Common myeloid progenitor, CD34-positive (primary cell): ENCODE data around the gene CERKL.

Source experiments
- CTCF ChIA-PET: fragments of 350-600 bp; sonication (Branson Sonifier 250); formaldehyde crosslinking; loops from one replicate; lab custom pipeline; 2021; ENCODE audit warnings: antibody characterized with exemption; lab: Charles Lee
- POLR2A ChIA-PET: fragments of 350-600 bp; sonication (Branson Sonifier 250); formaldehyde crosslinking; loops from one replicate; lab custom pipeline; 2021; ENCODE audit warnings: antibody characterized with exemption; lab: Charles Lee
- DNase-seq, 3 donors: peaks; one replicate each; pipeline versions ENCODE4 v3.0.0 to v3.0.0-alpha.2; 2013
- H3K27ac ChIP-seq, 2 experiments: 1 replicate in 1 of 2; 2 replicates in 1 of 2; pipeline ENCODE4 v1.7.0; 2013; ENCODE audit warnings: inconsistent platforms in 2 of 2, low read length in 2 of 2, mild to moderate bottlenecking in 2 of 2, low read depth in 1 of 2, moderate library complexity in 1 of 2; ENCODE audit not compliant: severe bottlenecking in 2 of 2, insufficient read depth in 1 of 2, poor library complexity in 1 of 2
- H3K27me3 ChIP-seq, 5 experiments: replicated peaks in 2 of 5; 1 replicate in 3 of 5; 2 replicates in 2 of 5; pipeline versions ENCODE4 v1.6.1 to v1.7.0; 2013; ENCODE audit warnings: low read length in 4 of 5, mild to moderate bottlenecking in 2 of 5, moderate library complexity in 2 of 5, inconsistent platforms in 1 of 5; ENCODE audit not compliant: insufficient read depth in 5 of 5, control insufficient read depth in 4 of 5
- H3K36me3 ChIP-seq, 4 experiments: 1 replicate in 2 of 4; 2 replicates in 2 of 4; pipeline versions ENCODE4 v1.6.1 to v1.7.0; 2013; ENCODE audit warnings: low read length in 3 of 4, control low read depth in 1 of 4, mild to moderate bottlenecking in 1 of 4; ENCODE audit not compliant: control insufficient read depth in 4 of 4, insufficient read depth in 4 of 4
- H3K4me1 ChIP-seq, 4 experiments: 1 replicate in 3 of 4; 2 replicates in 1 of 4; pipeline versions ENCODE4 v1.6.1 to v1.7.1; 2013; ENCODE audit warnings: low read length in 3 of 4, mild to moderate bottlenecking in 3 of 4, control low read depth in 1 of 4, inconsistent platforms in 1 of 4, moderate library complexity in 1 of 4; ENCODE audit not compliant: control insufficient read depth in 4 of 4, insufficient read depth in 4 of 4; ENCODE audit errors: control extremely low read depth in 1 of 4
- H3K4me3 ChIP-seq, 7 experiments: 1 replicate in 4 of 7; 2 replicates in 3 of 7; pipeline versions ENCODE4 v1.5.1 to v1.7.0; 2013; ENCODE audit warnings: mild to moderate bottlenecking in 7 of 7, low read length in 6 of 7, moderate library complexity in 6 of 7, inconsistent platforms in 2 of 7, low read depth in 2 of 7, control low read depth in 1 of 7; ENCODE audit not compliant: insufficient read depth in 4 of 7, control insufficient read depth in 1 of 7; ENCODE audit errors: extremely low read depth in 1 of 7
- H3K9me3 ChIP-seq, 5 experiments: 1 replicate in 4 of 5; 2 replicates in 1 of 5; pipeline versions ENCODE4 v1.6.1 to v1.7.1; 2013; ENCODE audit warnings: low read length in 4 of 5, mild to moderate bottlenecking in 2 of 5, inconsistent platforms in 1 of 5, low read depth in 1 of 5, moderate library complexity in 1 of 5; ENCODE audit not compliant: control insufficient read depth in 4 of 5, insufficient read depth in 2 of 5; ENCODE audit errors: control extremely low read depth in 1 of 5
- WGBS: methylation state at CpG from one replicate; pipeline ENCODE4 v1.1.5; 2013; ENCODE audit not compliant: insufficient coverage; 5-methylcytosine and 5-hydroxymethylcytosine counted together

The CERKL gene

DNA sequence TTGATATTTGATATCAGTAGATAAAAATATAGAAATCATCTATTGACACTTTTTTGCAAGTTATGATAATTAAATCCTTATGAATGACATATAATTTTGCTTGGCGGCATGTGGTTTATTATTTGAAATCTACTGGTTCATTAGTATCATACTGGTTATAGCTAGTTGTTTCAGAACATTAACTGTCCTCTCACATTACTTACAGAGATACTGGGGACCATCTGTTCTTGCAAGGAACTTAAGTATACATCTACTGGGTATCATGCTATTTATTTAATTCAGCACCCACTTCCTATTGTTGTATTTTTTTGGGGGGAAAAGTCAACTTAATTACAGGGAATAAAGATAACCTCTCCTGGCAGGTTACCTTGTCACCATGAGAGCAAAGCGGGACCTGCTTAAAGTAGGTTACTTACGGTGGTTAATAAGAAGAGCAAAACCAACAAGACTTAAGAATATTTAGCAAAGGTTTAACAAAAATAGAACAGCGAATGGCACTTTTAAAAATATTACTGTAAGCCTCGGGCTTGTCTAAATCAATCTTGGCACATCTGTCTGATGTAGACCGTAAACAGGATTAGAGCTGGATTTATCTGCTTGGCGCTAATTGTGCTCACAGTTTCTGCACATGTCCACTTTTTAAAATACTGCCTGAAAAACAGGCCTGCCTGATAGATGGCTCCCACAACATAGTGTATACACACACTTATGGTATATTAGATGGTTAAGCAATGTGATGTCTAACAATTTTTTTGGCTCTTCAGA lies 41.8 kb downstream of the CERKL start:
- Histone ChIP-seq H3K27ac (no peak overlapping the region), H3K36me3 (no peaks in the 10 kb centered on the region), H3K4me3 (no peak overlapping the region), H3K27me3 (no peaks in the 10 kb centered on the region), H3K9me3 (no peaks in the 10 kb centered on the region), H3K4me1 (no peaks in the 10 kb centered on the region)
- no peak for DNase-seq
- ChIA-PET POLR2A (no interaction called here), CTCF (interaction anchor here (0.7 kb wide), 1 partner anchor 884 kb away, joined by 3 read pairs; no protein-coding TSS in a partner anchor)
- WGBS = 95% methylated on average over 6 of the region's 7 CpGs

DNA sequence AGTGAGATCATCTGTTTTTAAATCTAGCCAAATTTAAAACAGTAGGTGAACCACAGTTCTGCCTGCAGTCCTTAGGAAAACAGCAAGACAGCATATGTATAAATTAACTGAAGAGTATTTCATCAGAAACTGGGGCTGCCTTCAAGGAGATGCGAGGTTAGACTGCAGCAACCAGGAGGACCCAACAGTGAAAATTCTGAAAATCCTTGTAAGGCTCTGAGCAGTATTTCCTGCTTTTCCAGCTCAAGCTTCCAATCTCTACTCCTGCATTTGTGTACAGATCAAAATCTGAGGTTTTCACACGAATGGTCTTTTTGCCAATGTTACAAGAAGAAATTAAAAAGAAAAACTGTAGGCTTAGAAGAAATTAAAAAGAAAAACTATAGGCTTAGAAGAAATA lies 43.7 kb downstream of the CERKL start:
- H3K36me3 ChIP-seq = no peaks in the 10 kb centered on the region
- CTCF ChIA-PET = no interaction called here
- no peak for DNase-seq
- 100% methylated on average over 1 of the region's 2 CpGs for WGBS
- no peaks in the 10 kb centered on the region for H3K9me3 ChIP-seq
- H3K27ac ChIP-seq = no peak overlapping the region
- peaks cover 0 to 4% (median 3%) of the 10 kb centered on the region in 4 experiments for H3K4me1 ChIP-seq
- H3K27me3 ChIP-seq = no peaks in the 10 kb centered on the region
- POLR2A ChIA-PET = no interaction called here
- H3K4me3 ChIP-seq = no peak overlapping the region

DNA sequence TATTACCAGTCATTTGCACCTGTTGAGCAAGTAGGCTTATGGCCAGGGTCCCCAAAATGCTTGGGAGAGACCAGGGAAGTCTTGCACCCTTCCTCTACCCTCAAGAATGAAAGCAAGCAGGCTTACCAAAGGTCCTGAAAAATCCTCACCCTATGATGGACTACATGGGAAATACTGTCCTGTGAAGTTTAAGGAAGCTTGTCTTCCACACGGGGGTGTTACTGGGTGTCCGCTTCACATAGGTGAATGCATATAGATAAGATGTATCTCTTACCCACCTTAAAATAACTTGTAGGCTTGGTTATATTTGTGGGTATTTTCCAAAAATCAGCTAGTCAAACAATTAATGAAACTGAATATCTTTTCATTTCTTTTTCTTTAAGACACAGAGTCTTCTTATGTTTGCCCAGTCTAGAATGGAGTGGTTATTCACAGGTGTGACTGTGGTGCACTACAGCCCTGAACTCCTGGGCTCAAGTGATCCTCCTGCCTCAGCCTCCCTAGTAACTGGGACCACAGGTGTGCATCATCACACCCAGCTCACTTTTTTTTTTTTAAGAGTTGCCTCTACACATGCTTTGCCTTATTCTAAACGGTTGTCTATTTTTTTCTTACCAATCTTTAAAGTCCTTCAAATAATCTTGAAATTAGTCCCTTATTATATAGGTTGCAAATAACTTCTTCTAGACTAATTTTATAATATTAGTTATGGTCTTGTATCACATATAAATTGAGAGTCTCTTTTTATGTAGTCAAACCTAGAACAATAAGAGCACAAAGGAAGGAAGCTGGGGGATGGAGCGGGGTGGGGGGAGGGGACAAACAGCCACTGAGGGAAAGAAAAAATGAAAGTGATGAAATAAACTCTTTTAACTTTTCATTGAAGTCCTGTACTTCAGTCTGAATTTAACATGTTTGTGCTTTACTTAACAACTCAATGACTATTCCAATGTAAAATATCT lies 49.0 kb downstream of the CERKL start:
- no CpG with 5 or more reads among the region's 4 CpGs for WGBS
- Histone ChIP-seq H3K9me3 (peaks cover 0 to 5% (median 2%) of the 10 kb centered on the region in 5 experiments), H3K27me3 (no peaks in the 10 kb centered on the region), H3K36me3 (no peaks in the 10 kb centered on the region), H3K27ac (no peak overlapping the region), H3K4me1 (peaks cover 6 to 9% (median 8%) of the 10 kb centered on the region in 4 experiments), H3K4me3 (peak overlapping the region in 1 of 7 experiments; percentile 5)
- DNase-seq = peak in 1 of 3 donors; percentile 5
- ChIA-PET CTCF (no interaction called here), POLR2A (no interaction called here)

DNA sequence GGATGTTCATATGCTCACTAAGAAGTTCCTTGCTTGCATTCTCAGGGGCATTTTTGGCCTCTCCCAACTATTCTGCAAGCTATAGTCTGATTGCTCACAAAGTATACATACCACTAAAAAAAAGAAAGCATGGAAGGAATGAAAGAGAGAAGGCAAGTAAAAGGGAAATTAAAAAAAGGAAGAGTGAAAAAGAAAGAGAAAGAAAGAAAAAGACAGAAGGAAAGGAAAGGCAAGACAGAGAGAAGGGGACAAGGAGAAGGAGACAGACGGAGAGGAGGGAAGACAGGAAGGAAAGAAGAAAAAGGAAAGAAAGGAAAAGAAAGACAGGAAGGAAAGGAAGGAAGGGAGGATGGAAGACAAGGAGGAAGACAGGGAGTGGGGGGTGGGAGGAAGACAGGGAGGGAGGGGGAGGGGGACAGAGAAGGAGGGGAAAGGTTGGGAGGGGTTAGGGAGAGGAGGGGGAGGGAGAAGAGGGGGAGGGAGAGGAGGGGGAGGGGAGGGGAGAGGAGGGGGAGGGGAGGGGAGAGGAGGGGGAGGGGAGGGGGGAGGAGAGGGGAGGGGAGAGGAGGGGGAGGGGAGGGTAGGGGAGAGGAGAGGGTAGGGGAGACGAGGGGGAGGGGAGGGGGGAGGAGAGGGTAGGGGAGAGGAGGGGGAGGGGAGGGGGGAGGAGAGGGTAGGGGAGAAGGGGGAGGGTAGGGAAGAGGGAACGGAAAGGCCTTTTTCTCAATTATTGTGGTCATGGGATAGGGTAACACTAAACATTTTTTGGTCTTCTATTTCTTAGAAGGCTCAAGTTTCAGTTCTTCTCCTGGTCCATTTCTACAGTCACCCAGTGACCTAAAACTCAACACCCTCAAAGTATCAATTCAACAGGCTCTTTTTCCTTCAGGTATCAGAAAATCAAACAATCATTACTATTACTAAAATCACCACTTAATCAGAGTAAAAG lies 50.7 kb downstream of the CERKL start:
- Histone ChIP-seq H3K27ac (no peak overlapping the region), H3K27me3 (no peaks in the 10 kb centered on the region), H3K36me3 (no peaks in the 10 kb centered on the region), H3K9me3 (peaks cover 0 to 5% (median 2%) of the 10 kb centered on the region in 5 experiments), H3K4me1 (peaks cover 6 to 9% (median 8%) of the 10 kb centered on the region in 4 experiments), H3K4me3 (no peak overlapping the region)
- WGBS = 100% methylated on average over 1 of the region's 3 CpGs
- ChIA-PET CTCF (no interaction called here), POLR2A (no interaction called here)
- DNase-seq = no peak

DNA sequence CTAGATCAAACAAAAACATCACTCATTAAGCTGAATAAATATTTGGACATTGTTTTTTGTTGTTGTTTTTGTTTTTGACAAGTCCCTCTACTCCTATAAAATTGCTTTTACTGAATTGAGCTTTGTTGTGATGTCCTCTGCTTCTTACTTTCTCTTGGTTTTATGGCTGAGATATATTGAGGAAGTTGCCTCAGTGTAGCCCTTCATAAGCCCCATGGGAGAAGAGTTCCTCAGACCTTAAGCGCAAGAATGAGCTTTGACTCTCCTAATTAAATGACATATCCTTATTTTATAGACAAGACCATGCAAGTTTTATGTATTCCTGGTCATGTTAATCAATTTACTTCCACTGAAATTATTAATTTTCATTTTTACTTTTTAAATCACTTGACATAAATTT lies 54.9 kb downstream of the CERKL start:
- ChIA-PET CTCF (no interaction called here), POLR2A (no interaction called here)
- Histone ChIP-seq H3K9me3 (peaks cover 0 to 5% (median 2%) of the 10 kb centered on the region in 5 experiments), H3K27ac (no peak overlapping the region), H3K4me1 (no peaks in the 10 kb centered on the region), H3K27me3 (no peaks in the 10 kb centered on the region), H3K4me3 (no peak overlapping the region), H3K36me3 (no peaks in the 10 kb centered on the region)
- WGBS = no CpG with 5 or more reads among the region's 1 CpG
- DNase-seq = no peak

DNA sequence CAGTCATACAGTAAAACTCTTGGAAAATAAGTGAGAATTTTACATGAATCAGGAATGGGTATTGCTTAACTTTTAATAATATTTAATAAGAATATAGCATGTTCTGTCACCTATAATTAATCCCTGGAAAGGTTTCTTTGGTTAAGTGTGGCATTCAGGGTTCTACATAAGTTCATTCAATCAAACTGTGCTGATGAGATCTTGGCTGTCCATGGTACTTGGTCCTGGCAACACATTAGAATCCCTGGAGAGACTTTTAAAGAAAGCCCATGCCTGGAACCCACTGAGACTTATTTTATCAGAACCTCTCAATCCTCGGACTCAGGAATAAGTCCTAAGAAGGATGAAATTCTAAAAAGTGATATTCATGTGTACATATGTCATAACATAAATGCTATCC lies 60.3 kb downstream of the CERKL start:
- ChIA-PET CTCF (no interaction called here), POLR2A (no interaction called here)
- DNase-seq = no peak
- no peak overlapping the region for H3K27ac ChIP-seq
- H3K27me3 ChIP-seq = no peaks in the 10 kb centered on the region
- no peaks in the 10 kb centered on the region for H3K36me3 ChIP-seq
- WGBS = no CpG with 5 or more reads among the region's 1 CpG
- H3K9me3 ChIP-seq = no peaks in the 10 kb centered on the region
- H3K4me1 ChIP-seq = no peaks in the 10 kb centered on the region
- H3K4me3 ChIP-seq = no peak overlapping the region
